ENCODE measurements around the gene ANKRD23. TPM values are rescaled to one million over a fixed set of nuclear protein-coding genes. Genes with fewer than 3 reads are reported as not detected.

ANKRD23 gene
- total RNA-seq, 2 experiments from 2014 or later = 6.2 to 10.4 TPM

- no peak for TF ChIP-seq CTCF (IDR thresholded peaks at IDR 0.05)
- Mint-ChIP-seq H3K4me3 (peak overlapping the region; percentile 70), H3K4me1 (ENCODE audit: low read depth) (peaks cover 21% of the 10 kb centered on the region), H3K27ac (peak overlapping the region; percentile 68), H3K27me3 (no peaks in the 10 kb centered on the region), H3K9me3 (no peaks in the 10 kb centered on the region), H3K36me3 (ENCODE audit: low read depth) (peaks cover 25% of the 10 kb centered on the region)
- Histone ChIP-seq H3K4me1 (ENCODE audit: insufficient read depth, low read length) (peaks cover 22% of the 10 kb centered on the region), H3K4me3 (ENCODE audit: low read length) (peak overlapping the region; percentile 46), H3K36me3 (ENCODE audit: insufficient read depth, low read length) (peaks cover 18% of the 10 kb centered on the region), H3K27ac (ENCODE audit: low read depth in 1 of 2, low read length in 2 of 2) (no peak overlapping the region), H3K9me3 (ENCODE audit: control insufficient read depth in 1 of 2, insufficient read depth in 1 of 2, low read length in 2 of 2) (no peaks in the 10 kb centered on the region), H3K27me3 (ENCODE audit: control insufficient read depth in 1 of 2, insufficient read depth in 2 of 2, low read length in 2 of 2) (no peaks in the 10 kb centered on the region)
- ATAC-seq (ENCODE audit: poor library complexity) (peak; percentile 3), DNase-seq (peak in 2 of 14 experiments; percentile 17 to 24)
- ChIA-PET POLR2A (interaction anchor here (1.1 to 2.5 kb wide), 5 partner anchors 19 to 124 kb away, joined by 3 to 16 read pairs (median 12); partner anchors contain the start of genes ANKRD39 and CNNM3), CTCF (interaction anchor here (1.2 to 3.9 kb wide), 2 partner anchors 19 kb away, joined by 8 to 18 read pairs; partner anchors contain the start of gene ANKRD39)
- intact Hi-C loops (cut with DNase I, micrococcal nuclease) = loop anchor here in 1 of 2 experiments (1.0 kb wide), 1 partner anchor 22 kb away; the partner anchor contains the start of gene CNNM3
These were observed 5.2 kb downstream of the ANKRD23 start for GRCh38 chr2:96838345-96839292.

GRCh38 chr2:96837575-96837974 lies 6.2 kb downstream of the ANKRD23 start:
- Mint-ChIP-seq H3K9me3 (no peaks in the 10 kb centered on the region), H3K4me1 (ENCODE audit: low read depth) (peaks cover 21% of the 10 kb centered on the region), H3K4me3 (no peak overlapping the region), H3K36me3 (ENCODE audit: low read depth) (peaks cover 35% of the 10 kb centered on the region), H3K27me3 (no peaks in the 10 kb centered on the region), H3K27ac (peak overlapping the region; percentile 45)
- TF ChIP-seq CTCF (IDR thresholded peaks at IDR 0.05) = no peak
- Histone ChIP-seq H3K36me3 (ENCODE audit: insufficient read depth, low read length) (peaks cover 28% of the 10 kb centered on the region), H3K4me1 (ENCODE audit: insufficient read depth, low read length) (peaks cover 22% of the 10 kb centered on the region), H3K27me3 (ENCODE audit: control insufficient read depth in 1 of 2, insufficient read depth in 2 of 2, low read length in 2 of 2) (no peaks in the 10 kb centered on the region), H3K9me3 (ENCODE audit: control insufficient read depth in 1 of 2, insufficient read depth in 1 of 2, low read length in 2 of 2) (no peaks in the 10 kb centered on the region), H3K27ac (ENCODE audit: low read depth in 1 of 2, low read length in 2 of 2) (no peak overlapping the region), H3K4me3 (ENCODE audit: low read length) (no peak overlapping the region)
- intact Hi-C loops (cut with DNase I, micrococcal nuclease) = no loop called here
- no peak for ATAC-seq (ENCODE audit: poor library complexity)
- ChIA-PET CTCF (interaction anchor here (1.0 to 1.2 kb wide), 2 partner anchors 20 kb away, joined by 4 to 8 read pairs; partner anchors contain the start of gene ANKRD39), POLR2A (no interaction called here)
- DNase-seq = no peak

- no peak for TF ChIP-seq CTCF (IDR thresholded peaks at IDR 0.05)
- DNase-seq (no peak), ATAC-seq (ENCODE audit: poor library complexity) (no peak)
- Mint-ChIP-seq H3K27ac (no peak overlapping the region), H3K9me3 (no peaks in the 10 kb centered on the region), H3K4me3 (no peak overlapping the region), H3K36me3 (ENCODE audit: low read depth) (peaks cover 53% of the 10 kb centered on the region), H3K4me1 (ENCODE audit: low read depth) (peaks cover 17% of the 10 kb centered on the region), H3K27me3 (no peaks in the 10 kb centered on the region)
- no peak overlapping the region for H3K4me3 ChIP-seq (ENCODE audit: low read length)
- CTCF ChIA-PET = interaction anchor here (1.1 kb wide), 1 partner anchor 19 kb away, joined by 3 read pairs; the partner anchor contains the start of gene CNNM3
- no peaks in the 10 kb centered on the region for H3K9me3 ChIP-seq (ENCODE audit: control insufficient read depth in 1 of 2, insufficient read depth in 1 of 2, low read length in 2 of 2)
- peaks cover 22% of the 10 kb centered on the region for H3K4me1 ChIP-seq (ENCODE audit: insufficient read depth, low read length)
- no peak overlapping the region for H3K27ac ChIP-seq (ENCODE audit: low read depth in 1 of 2, low read length in 2 of 2)
- intact Hi-C loops (cut with DNase I, micrococcal nuclease) = no loop called here
- H3K36me3 ChIP-seq (ENCODE audit: insufficient read depth, low read length) = peaks cover 46% of the 10 kb centered on the region
- H3K27me3 ChIP-seq (ENCODE audit: control insufficient read depth in 1 of 2, insufficient read depth in 2 of 2, low read length in 2 of 2) = no peaks in the 10 kb centered on the region
- POLR2A ChIA-PET = no interaction called here
These were observed 8.0 kb downstream of the ANKRD23 start for GRCh38 chr2:96835830-96836229.

Measured in CD4-positive, alpha-beta T cell (primary cell).